Loucy (cell line): ENCODE data around the gene POC1A.

Experiments
- EZH2phosphoT487 ChIP-seq: fragments of 200-600 bp; IDR thresholded peaks from 2 replicates; pipeline ENCODE4 v1.6.1; 2018; ENCODE audit warnings: antibody characterized with exemption, mild to moderate bottlenecking, moderate library complexity, borderline replicate concordance
- TF ChIP-seq, protein P1 (sequence below): fragments of 200-600 bp; sonication (generic); conservative IDR thresholded peaks from 2 replicates; pipeline ENCODE4 v1.5.1; 2014; ENCODE audit warnings: mild to moderate bottlenecking, antibody characterized with exemption, low read length

DNA sequence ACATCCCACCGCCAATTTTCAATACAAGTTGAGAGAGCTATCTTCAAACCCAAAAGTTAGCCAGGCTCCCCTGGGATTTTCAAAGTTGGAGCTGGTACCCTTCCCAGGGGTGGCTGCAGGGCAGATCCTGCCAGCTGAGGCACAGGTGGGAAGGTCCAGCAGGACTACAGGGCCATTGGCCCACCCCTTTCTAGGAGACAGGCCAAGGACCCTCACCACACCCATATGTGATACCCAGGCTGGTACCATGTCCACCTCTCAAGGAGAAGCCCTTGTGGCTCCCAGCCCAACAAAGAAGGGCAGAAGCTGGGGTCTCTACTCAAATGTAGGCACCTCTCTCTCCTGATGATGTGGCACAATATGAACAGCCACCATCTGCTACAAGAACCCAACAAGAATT is 8.0 kb downstream of the POC1A start:
- TF ChIP-seq, protein P1, sequence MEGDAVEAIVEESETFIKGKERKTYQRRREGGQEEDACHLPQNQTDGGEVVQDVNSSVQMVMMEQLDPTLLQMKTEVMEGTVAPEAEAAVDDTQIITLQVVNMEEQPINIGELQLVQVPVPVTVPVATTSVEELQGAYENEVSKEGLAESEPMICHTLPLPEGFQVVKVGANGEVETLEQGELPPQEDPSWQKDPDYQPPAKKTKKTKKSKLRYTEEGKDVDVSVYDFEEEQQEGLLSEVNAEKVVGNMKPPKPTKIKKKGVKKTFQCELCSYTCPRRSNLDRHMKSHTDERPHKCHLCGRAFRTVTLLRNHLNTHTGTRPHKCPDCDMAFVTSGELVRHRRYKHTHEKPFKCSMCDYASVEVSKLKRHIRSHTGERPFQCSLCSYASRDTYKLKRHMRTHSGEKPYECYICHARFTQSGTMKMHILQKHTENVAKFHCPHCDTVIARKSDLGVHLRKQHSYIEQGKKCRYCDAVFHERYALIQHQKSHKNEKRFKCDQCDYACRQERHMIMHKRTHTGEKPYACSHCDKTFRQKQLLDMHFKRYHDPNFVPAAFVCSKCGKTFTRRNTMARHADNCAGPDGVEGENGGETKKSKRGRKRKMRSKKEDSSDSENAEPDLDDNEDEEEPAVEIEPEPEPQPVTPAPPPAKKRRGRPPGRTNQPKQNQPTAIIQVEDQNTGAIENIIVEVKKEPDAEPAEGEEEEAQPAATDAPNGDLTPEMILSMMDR, result no peak
- TF ChIP-seq EZH2phosphoT487, result no peak
